GM19025 (cell line): Measurements from ENCODE around the gene ACTN2.

Experiments used
- ATAC-seq: cut with Tn5 transposase; IDR thresholded peaks from one replicate; pipeline ENCODE4 v1.9.1; 2021; ENCODE audit warnings: mild to moderate bottlenecking, low read depth, moderate library complexity; ENCODE audit not compliant: unreplicated experiment

The ACTN2 gene

GRCh38 chr1:236812334-236813030 is 126.2 kb downstream of the ACTN2 start:
- no peak for ATAC-seq
